ENCODE results near the gene CCHCR1. TPM values are rescaled to one million over a fixed set of nuclear protein-coding genes. Genes with fewer than 3 reads are reported as not detected.

The CCHCR1 gene
- total and polyA plus RNA-seq, 9 of the 15 experiments (the other 6 are each of a cell fraction or from before 2014, with no cell fraction given) = 1.2 to 47.3 (median 32.0) TPM

GRCh38 chr6:31197559-31198305, 40.1 kb upstream of the CCHCR1 start (continued):
- TF ChIP-seq, protein P1, sequence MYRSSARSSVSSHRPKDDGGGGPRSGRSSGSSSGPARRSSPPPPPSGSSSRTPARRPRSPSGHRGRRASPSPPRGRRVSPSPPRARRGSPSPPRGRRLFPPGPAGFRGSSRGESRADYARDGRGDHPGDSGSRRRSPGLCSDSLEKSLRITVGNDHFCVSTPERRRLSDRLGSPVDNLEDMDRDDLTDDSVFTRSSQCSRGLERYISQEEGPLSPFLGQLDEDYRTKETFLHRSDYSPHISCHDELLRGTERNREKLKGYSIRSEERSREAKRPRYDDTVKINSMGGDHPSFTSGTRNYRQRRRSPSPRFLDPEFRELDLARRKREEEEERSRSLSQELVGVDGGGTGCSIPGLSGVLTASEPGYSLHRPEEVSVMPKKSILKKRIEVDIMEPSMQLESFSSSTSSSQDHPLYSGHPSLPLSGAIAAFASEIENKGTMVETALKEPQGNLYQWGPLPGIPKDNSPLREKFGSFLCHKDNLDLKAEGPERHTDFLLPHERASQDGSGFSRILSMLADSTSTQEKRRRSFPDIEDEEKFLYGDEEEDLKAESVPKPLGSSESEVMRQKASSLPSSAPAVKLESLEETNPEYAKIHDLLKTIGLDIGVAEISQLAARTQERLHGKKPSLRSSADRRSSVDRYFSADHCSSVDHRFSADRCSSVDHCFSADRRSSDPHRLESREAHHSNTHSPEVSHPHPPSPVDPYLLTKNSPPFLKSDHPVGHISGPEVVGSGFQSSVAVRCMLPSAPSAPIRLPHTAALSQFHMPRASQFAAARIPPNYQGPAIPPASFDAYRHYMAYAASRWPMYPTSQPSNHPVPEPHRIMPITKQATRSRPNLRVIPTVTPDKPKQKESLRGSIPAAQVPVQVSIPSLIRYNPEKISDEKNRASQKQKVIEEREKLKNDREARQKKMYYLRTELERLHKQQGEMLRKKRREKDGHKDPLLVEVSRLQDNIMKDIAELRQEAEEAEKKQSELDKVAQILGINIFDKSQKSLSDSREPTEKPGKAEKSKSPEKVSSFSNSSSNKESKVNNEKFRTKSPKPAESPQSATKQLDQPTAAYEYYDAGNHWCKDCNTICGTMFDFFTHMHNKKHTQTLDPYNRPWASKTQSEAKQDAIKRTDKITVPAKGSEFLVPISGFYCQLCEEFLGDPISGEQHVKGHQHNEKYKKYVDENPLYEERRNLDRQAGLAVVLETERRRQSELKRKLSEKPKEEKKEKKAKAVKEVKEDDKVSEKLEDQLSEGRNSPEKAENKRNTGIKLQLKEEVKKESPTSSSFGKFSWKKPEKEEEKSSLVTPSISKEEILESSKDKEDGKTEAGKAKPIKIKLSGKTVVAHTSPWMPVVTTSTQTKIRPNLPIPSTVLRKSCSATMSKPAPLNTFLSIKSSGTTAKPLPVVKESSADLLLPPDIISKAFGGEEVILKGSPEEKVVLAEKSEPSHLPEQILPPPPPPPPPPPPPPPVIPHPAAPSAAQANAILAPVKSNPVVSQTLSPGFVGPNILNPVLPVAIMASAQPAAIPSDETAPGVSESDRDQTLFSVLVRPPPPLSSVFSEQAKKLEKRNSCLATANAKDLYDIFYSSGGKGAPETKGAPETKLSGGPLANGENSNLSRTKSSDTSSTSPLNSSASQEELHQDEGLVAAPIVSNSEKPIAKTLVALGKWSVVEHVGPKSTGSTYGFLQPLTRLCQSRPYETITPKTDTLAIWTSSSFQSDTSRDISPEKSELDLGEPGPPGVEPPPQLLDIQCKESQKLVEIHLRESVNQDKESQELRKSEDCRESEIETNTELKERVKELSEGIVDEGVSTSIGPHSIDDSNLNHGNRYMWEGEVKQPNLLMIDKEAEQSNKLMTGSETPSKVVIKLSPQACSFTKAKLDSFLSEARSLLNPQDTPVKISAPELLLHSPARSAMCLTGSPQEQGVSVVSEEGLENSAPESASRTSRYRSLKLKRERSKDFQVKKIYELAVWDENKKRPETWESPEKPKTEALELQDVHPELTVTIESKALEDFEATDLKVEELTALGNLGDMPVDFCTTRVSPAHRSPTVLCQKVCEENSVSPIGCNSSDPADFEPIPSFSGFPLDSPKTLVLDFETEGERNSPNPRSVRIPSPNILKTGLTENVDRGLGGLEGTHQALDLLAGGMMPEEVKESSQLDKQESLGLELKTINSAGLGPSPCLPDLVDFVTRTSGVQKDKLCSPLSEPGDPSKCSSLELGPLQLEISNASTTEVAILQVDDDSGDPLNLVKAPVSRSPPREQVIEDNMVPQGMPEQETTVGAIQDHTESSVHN (IDR thresholded peaks at IDR 0.05; ENCODE audit: borderline replicate concordance in 1 of 2, low read depth in 1 of 2) = peak in 1 of 2 experiments; percentile 74; a peak in 2 of 4 replicates
- TF ChIP-seq CBFA2T3 (IDR thresholded peaks at IDR 0.05) (no peak; the same call in 1 of the 2 replicates), TCF7L2 (IDR thresholded peaks at IDR 0.05; ENCODE audit: low read depth, low read length) (0 out of 2 replicates have a peak, but pooled peaks have one; percentile 15), ZNF655 (CRISPR knock-in tag; IDR thresholded peaks at IDR 0.05) (no peak), DPF2 (IDR thresholded peaks at IDR 0.05) (peak; percentile 86), ATF2 (CRISPR knock-in tag; IDR thresholded peaks at IDR 0.05) (no peak), POLR2G (IDR thresholded peaks at IDR 0.05; ENCODE audit: low read depth, low read length) (peak; percentile 91), ZSCAN29 (IDR thresholded peaks at IDR 0.05) (no peak; the same call in 1 of the 2 replicates), NFRKB (IDR thresholded peaks at IDR 0.05; ENCODE audit: low read depth) (peak; percentile 58), GATAD2B (IDR thresholded peaks at IDR 0.05; ENCODE audit: borderline replicate concordance) (peak; percentile 79), HCFC1 (IDR thresholded peaks at IDR 0.05; ENCODE audit: low read depth, low read length) (peak; percentile 3; the same call in 1 of the 2 replicates), ARID3B (CRISPR knock-in tag; IDR thresholded peaks at IDR 0.05; ENCODE audit: borderline replicate concordance) (no peak)
- TF ChIP-seq, protein P2, sequence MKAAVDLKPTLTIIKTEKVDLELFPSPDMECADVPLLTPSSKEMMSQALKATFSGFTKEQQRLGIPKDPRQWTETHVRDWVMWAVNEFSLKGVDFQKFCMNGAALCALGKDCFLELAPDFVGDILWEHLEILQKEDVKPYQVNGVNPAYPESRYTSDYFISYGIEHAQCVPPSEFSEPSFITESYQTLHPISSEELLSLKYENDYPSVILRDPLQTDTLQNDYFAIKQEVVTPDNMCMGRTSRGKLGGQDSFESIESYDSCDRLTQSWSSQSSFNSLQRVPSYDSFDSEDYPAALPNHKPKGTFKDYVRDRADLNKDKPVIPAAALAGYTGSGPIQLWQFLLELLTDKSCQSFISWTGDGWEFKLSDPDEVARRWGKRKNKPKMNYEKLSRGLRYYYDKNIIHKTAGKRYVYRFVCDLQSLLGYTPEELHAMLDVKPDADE (conservative IDR thresholded peaks at IDR 0.05; ENCODE audit: control insufficient read depth, low read depth, low read length) = peak; percentile 78; the same call in 1 of the 2 replicates
